Glutamatergic neuron (in vitro differentiated cells): ENCODE results near the gene UBAC2. TPM values are rescaled to one million over a fixed set of nuclear protein-coding genes. Genes with fewer than 3 reads are reported as not detected.

Source experiments
- DNase-seq: peaks from one replicate; pipeline ENCODE4 v3.0.0; 2022
- H3K27ac Mint-ChIP-seq: one replicate; pipeline ENCODE4 v1.8.0; 2020; ENCODE audit warnings: mild to moderate bottlenecking, mixed read lengths, inconsistent platforms; ENCODE audit not compliant: unreplicated experiment
- H3K27me3 Mint-ChIP-seq: one replicate; pipeline ENCODE4 v1.8.0; 2020; ENCODE audit warnings: mild to moderate bottlenecking, moderate library complexity, mixed read lengths, inconsistent platforms; ENCODE audit not compliant: unreplicated experiment
- H3K36me3 Mint-ChIP-seq: one replicate; pipeline ENCODE4 v1.8.0; 2020; ENCODE audit warnings: mild to moderate bottlenecking, mixed read lengths, inconsistent platforms; ENCODE audit not compliant: unreplicated experiment
- H3K4me1 Mint-ChIP-seq: one replicate; pipeline ENCODE4 v1.8.0; 2020; ENCODE audit warnings: mild to moderate bottlenecking, low read depth, mixed read lengths, inconsistent platforms; ENCODE audit not compliant: unreplicated experiment
- H3K4me3 Mint-ChIP-seq: one replicate; pipeline ENCODE4 v1.8.0; 2020; ENCODE audit warnings: mild to moderate bottlenecking, mixed read lengths, inconsistent platforms; ENCODE audit not compliant: unreplicated experiment
- H3K9me3 Mint-ChIP-seq: one replicate; pipeline ENCODE4 v1.8.0; 2020; ENCODE audit warnings: mild to moderate bottlenecking, moderate library complexity, mixed read lengths, inconsistent platforms; ENCODE audit not compliant: unreplicated experiment
- total RNA-seq: library from RNA; stranded (reverse); fragmentation: NEBNext Ultra II Directional; extraction: Animal tissue kit (Norgen Biotek cat#: 25700); gene quantifications from one replicate; pipeline ENCODE4 v1.2.1, GENCODE V29; 2021; ENCODE audit not compliant: unreplicated experiment
- TF ChIP-seq, protein P1 (sequence below): fragments of 200-600 bp; sonication (generic); IDR thresholded peaks from one replicate; pipeline ENCODE4 v1.5.0; 2021; ENCODE audit not compliant: partially characterized antibody, unreplicated experiment

The UBAC2 gene
- total RNA-seq, 1 donor from 2014 or later = 33.3 TPM

DNA sequence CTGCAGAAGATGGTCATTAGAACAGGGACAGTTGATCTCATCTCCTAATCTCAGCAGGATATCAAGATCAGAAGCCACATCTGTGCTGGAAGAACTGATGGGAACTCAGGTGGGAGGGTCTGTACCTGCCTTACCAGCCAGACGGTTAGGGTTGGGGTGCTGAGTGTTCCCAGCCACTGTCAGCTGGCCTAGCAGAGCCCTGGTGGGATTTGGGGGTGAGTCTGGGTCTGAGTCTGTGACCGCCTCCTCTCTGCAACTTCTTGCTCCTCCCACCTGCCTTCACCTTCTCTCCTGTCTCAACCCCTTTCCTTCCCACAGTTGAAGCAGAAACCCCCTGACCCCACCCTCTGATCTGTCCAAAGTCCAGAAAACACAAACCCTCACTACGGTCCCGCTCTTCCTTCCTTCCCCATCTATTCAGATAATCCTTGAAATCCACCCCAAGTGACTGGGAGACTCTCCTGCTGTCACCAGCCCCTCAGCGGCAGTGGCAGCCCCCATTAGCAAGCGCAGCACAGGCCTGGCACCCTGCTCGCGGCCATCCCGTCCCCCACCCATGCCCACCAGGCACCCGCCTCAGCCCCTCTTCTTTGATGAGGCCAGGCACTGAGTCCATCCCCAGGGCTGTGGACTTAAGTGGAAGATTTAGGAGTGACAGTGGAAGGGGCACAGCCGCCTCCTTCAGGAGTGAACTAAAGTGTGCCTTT is 198.4 kb downstream of the UBAC2 start:
- Mint-ChIP-seq H3K4me1 (no peaks in the 10 kb centered on the region), H3K27me3 (peaks cover 3% of the 10 kb centered on the region), H3K9me3 (peaks cover 8% of the 10 kb centered on the region), H3K4me3 (no peak overlapping the region), H3K36me3 (peaks cover 2% of the 10 kb centered on the region), H3K27ac (no peak overlapping the region)
- TF ChIP-seq, protein P1, sequence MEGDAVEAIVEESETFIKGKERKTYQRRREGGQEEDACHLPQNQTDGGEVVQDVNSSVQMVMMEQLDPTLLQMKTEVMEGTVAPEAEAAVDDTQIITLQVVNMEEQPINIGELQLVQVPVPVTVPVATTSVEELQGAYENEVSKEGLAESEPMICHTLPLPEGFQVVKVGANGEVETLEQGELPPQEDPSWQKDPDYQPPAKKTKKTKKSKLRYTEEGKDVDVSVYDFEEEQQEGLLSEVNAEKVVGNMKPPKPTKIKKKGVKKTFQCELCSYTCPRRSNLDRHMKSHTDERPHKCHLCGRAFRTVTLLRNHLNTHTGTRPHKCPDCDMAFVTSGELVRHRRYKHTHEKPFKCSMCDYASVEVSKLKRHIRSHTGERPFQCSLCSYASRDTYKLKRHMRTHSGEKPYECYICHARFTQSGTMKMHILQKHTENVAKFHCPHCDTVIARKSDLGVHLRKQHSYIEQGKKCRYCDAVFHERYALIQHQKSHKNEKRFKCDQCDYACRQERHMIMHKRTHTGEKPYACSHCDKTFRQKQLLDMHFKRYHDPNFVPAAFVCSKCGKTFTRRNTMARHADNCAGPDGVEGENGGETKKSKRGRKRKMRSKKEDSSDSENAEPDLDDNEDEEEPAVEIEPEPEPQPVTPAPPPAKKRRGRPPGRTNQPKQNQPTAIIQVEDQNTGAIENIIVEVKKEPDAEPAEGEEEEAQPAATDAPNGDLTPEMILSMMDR = no peak
- DNase-seq = no peak

DNA sequence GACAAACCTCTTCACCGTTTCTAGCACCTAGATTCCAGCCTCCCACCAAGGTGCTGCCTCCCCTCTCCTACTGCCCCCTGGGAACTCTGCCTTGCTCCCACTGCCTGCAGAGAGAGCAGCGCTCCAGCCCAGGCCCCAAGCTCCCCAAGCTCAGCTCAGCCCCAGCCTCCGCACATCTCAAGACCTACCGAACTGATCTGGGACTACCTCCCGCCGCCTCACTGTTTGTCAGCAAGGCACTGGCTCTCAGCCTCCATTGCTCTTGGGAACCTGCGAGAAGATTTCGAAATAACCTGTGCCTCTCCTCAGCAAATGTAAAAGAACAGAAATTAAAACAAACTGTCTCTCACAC is 198.9 kb downstream of the UBAC2 start:
- Mint-ChIP-seq H3K27me3 (peaks cover under 1% of the 10 kb centered on the region), H3K4me3 (no peak overlapping the region), H3K4me1 (no peaks in the 10 kb centered on the region), H3K9me3 (peaks cover 6% of the 10 kb centered on the region), H3K27ac (no peak overlapping the region), H3K36me3 (peaks cover 5% of the 10 kb centered on the region)
- DNase-seq = no peak
- TF ChIP-seq, protein P1 = no peak

DNA sequence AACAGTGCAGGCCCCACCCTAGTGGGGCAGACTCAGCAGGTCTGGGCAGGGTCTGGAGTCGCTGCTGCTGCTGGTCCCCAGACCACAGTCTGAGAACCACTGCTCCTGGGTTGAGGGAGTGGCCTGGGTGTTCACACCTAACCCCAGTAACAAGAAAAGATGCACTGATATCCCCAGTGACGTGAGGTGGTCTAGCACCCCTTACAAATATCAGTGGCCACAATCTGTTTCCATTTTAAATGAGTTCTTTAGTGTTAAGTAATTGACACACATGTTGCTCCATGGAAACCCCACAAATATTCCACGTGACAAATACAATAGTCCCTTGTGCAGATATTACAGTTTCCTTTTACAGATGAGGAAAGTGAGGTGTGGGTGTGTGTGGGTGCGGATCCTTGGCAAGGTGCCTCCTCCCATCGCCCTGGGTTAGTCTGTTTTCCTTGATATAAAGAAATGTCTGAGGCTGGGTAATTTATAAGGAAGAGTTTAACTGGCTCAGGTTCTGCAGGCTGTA is 202.9 kb downstream of the UBAC2 start:
- Mint-ChIP-seq H3K9me3 (peaks cover 6% of the 10 kb centered on the region), H3K4me1 (no peaks in the 10 kb centered on the region), H3K4me3 (no peak overlapping the region), H3K27ac (no peak overlapping the region), H3K27me3 (peaks cover 2% of the 10 kb centered on the region), H3K36me3 (peaks cover 5% of the 10 kb centered on the region)
- TF ChIP-seq, protein P1 = no peak
- DNase-seq = no peak

DNA sequence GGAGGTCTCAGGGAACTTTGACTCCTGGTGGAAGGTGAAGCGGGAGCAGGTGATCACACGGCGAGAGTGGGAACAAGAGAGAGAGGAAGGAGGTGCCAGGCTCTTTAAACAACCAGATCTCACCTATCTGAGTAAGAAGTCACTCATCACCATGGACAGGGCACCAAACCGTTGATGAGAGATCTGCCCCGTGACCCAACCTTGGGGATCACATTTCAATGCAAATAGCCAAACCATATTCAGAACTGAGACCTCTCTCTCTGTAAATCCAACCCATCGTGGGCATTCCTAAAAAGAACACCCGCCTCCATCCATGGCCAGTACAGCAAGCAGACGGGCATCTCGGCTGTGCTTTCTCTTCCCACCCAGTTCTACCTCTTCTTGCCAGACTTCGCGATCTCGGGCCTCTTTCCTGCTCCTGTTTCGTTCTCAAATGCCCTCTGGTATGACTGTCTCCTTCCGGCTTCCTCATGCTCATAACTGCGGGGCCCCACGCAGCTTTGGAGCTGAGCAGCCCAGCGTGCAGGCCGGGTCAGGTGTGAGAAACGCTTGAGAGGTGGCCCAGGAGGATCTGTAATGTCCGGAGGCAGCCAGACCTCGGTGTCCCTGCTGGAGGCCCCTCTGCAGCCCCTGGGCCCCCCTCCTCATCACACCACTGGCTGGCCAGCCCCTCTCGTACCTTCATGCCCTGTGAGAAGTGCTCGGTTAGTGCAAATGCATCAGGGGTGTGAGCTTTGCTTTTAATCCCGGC is 203.5 kb downstream of the UBAC2 start:
- Mint-ChIP-seq H3K4me1 (no peaks in the 10 kb centered on the region), H3K4me3 (no peak overlapping the region), H3K27me3 (peaks cover 2% of the 10 kb centered on the region), H3K36me3 (peaks cover 5% of the 10 kb centered on the region), H3K27ac (no peak overlapping the region), H3K9me3 (peaks cover 6% of the 10 kb centered on the region)
- no peak for DNase-seq
- TF ChIP-seq, protein P1 = no peak

DNA sequence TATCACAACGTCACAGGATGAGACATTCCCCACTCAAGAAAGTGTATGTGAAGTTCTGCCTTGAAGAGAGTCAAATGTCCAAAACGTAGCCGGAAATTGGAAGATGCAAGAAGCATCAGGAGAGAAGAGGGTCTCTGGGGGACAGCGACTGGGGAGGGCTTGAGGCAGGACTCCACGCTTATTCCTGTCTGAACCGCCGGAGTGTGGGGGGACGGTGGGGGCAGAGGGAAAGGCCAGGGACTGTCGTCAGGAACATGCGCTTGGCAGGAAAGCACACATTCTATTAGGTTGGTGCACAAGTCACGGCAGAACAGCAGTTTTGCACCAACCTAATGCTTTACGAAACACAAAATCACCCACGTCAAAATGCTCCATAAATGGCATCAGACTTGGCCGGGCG is 205.3 kb downstream of the UBAC2 start:
- Mint-ChIP-seq H3K27me3 (peaks cover 2% of the 10 kb centered on the region), H3K9me3 (peaks cover 3% of the 10 kb centered on the region), H3K36me3 (peaks cover 5% of the 10 kb centered on the region), H3K4me1 (no peaks in the 10 kb centered on the region), H3K27ac (no peak overlapping the region), H3K4me3 (no peak overlapping the region)
- TF ChIP-seq, protein P1 = no peak
- no peak for DNase-seq
